Tibial nerve (tissue), 3 donors: ENCODE data around the gene BYSL.

Source experiments
- CTCF ChIP-seq, 5 experiments: fragments of 200-600 bp in 3 of 5; fragments of 450-650 bp in 2 of 5; sonication (generic) in 3 of 5; IDR thresholded peaks; one replicate each; pipeline ENCODE4 v1.5.1; 2016 to 2019; ENCODE audit warnings: antibody characterized with exemption in 5 of 5, mild to moderate bottlenecking in 3 of 5, moderate library complexity in 2 of 5
- POLR2A ChIP-seq, 2 donors: fragments of 450-650 bp; IDR thresholded peaks; one replicate each; pipeline ENCODE4 v1.6.1; 2017; ENCODE audit warnings: antibody characterized with exemption in 2 of 2, mild to moderate bottlenecking in 2 of 2, moderate library complexity in 2 of 2

GRCh38 chr6:41963371-41963770, 42.1 kb downstream of the BYSL start:
- TF ChIP-seq CTCF (IDR thresholded peaks at IDR 0.05), result no peak
- no peak for TF ChIP-seq POLR2A (IDR thresholded peaks at IDR 0.05)
